ENCODE results near the gene RPTOR. TPM values are rescaled to one million over a fixed set of nuclear protein-coding genes. Genes with fewer than 3 reads are reported as not detected.

Gene RPTOR
- total and polyA plus RNA-seq, 2 donors (not counting 1 experiment from before 2014, with no cell fraction given): 6.7 to 22.8 TPM

DNA sequence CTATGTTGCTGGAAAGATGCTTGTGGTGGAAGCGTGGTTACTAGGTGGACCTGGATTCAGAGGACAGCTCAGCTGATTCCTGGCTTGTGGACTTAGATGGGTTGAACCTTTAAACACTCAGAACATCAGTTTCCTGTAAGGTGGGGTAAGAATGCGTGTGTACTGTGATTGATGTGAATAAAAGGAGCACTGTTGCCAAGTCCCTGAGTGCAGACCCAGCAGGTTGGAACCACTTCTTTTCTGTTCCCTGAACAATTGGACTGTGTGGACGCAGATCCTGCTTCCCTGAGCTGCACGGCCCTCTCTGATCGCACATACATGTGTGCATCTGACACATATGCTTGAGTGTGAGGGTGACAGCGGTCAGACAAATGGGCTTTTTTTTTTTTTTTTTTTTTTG lies 37.5 kb downstream of the RPTOR start:
- TF ChIP-seq EZH2 (IDR thresholded peaks at IDR 0.05; ENCODE audit: low read length, missing control alignments): no peak
- TF ChIP-seq, protein P1, sequence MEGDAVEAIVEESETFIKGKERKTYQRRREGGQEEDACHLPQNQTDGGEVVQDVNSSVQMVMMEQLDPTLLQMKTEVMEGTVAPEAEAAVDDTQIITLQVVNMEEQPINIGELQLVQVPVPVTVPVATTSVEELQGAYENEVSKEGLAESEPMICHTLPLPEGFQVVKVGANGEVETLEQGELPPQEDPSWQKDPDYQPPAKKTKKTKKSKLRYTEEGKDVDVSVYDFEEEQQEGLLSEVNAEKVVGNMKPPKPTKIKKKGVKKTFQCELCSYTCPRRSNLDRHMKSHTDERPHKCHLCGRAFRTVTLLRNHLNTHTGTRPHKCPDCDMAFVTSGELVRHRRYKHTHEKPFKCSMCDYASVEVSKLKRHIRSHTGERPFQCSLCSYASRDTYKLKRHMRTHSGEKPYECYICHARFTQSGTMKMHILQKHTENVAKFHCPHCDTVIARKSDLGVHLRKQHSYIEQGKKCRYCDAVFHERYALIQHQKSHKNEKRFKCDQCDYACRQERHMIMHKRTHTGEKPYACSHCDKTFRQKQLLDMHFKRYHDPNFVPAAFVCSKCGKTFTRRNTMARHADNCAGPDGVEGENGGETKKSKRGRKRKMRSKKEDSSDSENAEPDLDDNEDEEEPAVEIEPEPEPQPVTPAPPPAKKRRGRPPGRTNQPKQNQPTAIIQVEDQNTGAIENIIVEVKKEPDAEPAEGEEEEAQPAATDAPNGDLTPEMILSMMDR (conservative IDR thresholded peaks at IDR 0.05 in 1 of 2, IDR thresholded peaks at IDR 0.05 in 1 of 2; ENCODE audit: low read depth in 1 of 2, low read length in 2 of 2): no peak
- Histone ChIP-seq H3K9me3 (ENCODE audit: control insufficient read depth, insufficient read depth, low read depth, low read length) (no peaks in the 10 kb centered on the region), H3K9ac (ENCODE audit: insufficient read depth, low read length) (no peak overlapping the region), H4K20me1 (ENCODE audit: control insufficient read depth, extremely low read depth, insufficient read depth, low read length) (no peaks in the 10 kb centered on the region), H3K27ac (ENCODE audit: insufficient read depth, low read length) (no peak overlapping the region), H3K4me1 (ENCODE audit: control insufficient read depth, extremely low read depth, insufficient read depth, low read length) (peaks cover 10% of the 10 kb centered on the region), H3K4me2 (ENCODE audit: extremely low read depth, insufficient read depth, low read length) (no peak overlapping the region), H3K4me3 (replicated peaks in 1 of 4; ENCODE audit: control extremely low read depth in 1 of 4, insufficient read depth in 1 of 4, low read depth in 3 of 4, low read length in 4 of 4) (no peak overlapping the region), H2AFZ (ENCODE audit: low read length) (no peak overlapping the region), H3K36me3 (ENCODE audit: control insufficient read depth, insufficient read depth, low read length) (no peaks in the 10 kb centered on the region), H3K27me3 (ENCODE audit: control insufficient read depth, insufficient read depth, low read length) (no peaks in the 10 kb centered on the region), H3K79me2 (ENCODE audit: control insufficient read depth, insufficient read depth, low read length) (peaks cover 26% of the 10 kb centered on the region)
- no peak for DNase-seq (ENCODE audit: low read depth in 2 of 2)

DNA sequence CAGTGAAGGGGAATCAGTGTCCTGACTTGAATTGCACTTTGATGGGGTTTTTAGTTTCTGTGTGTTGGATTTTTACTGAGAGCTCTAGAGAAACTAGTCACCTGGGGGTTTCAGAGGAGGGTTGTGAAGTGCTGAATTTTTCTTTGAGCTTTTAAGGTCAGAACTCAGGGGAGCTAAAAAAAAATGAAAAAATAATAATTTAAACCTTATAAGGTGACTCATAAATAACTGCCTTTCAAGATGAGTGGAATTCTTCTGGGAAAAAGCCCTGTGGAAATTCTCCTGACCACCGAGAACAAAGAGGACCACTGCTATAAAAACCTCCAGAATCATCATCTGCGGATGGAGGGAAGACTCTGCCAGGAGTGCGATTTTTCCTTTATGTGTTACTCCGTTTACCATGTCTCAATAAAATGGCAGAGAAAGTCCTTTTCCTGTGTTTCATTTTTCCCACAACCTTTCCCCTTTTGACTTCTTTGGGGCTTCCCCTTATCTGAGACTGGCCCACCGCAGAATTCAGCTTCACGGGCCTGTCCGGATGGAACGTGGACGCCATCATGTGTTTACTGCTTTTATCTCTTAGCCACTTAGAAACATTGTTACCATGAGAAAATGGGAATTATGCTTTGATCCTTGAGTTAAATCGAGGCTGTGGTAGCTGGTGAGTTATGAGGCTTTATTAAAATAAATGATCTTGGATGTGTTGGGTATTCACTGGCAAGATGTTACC lies 39.7 kb downstream of the RPTOR start:
- TF ChIP-seq, protein P1 (conservative IDR thresholded peaks at IDR 0.05 in 1 of 2, IDR thresholded peaks at IDR 0.05 in 1 of 2; ENCODE audit: low read depth in 1 of 2, low read length in 2 of 2): no peak
- TF ChIP-seq EZH2 (IDR thresholded peaks at IDR 0.05; ENCODE audit: low read length, missing control alignments): no peak
- no peak overlapping the region for H3K4me2 ChIP-seq (ENCODE audit: extremely low read depth, insufficient read depth, low read length)
- H3K27ac ChIP-seq (ENCODE audit: insufficient read depth, low read length): peak overlapping the region; percentile 42
- no peaks in the 10 kb centered on the region for H4K20me1 ChIP-seq (ENCODE audit: control insufficient read depth, extremely low read depth, insufficient read depth, low read length)
- no peak overlapping the region for H2AFZ ChIP-seq (ENCODE audit: low read length)
- H3K4me3 ChIP-seq (replicated peaks in 1 of 4; ENCODE audit: control extremely low read depth in 1 of 4, insufficient read depth in 1 of 4, low read depth in 3 of 4, low read length in 4 of 4): no peak overlapping the region
- H3K79me2 ChIP-seq (ENCODE audit: control insufficient read depth, insufficient read depth, low read length): peaks cover 32% of the 10 kb centered on the region
- no peaks in the 10 kb centered on the region for H3K9me3 ChIP-seq (ENCODE audit: control insufficient read depth, insufficient read depth, low read depth, low read length)
- no peaks in the 10 kb centered on the region for H3K36me3 ChIP-seq (ENCODE audit: control insufficient read depth, insufficient read depth, low read length)
- no peak overlapping the region for H3K9ac ChIP-seq (ENCODE audit: insufficient read depth, low read length)
- H3K4me1 ChIP-seq (ENCODE audit: control insufficient read depth, extremely low read depth, insufficient read depth, low read length): peaks cover 13% of the 10 kb centered on the region
- DNase-seq (ENCODE audit: low read depth in 2 of 2): peak in 1 of 2 donors; percentile 77
- H3K27me3 ChIP-seq (ENCODE audit: control insufficient read depth, insufficient read depth, low read length): no peaks in the 10 kb centered on the region

DNA sequence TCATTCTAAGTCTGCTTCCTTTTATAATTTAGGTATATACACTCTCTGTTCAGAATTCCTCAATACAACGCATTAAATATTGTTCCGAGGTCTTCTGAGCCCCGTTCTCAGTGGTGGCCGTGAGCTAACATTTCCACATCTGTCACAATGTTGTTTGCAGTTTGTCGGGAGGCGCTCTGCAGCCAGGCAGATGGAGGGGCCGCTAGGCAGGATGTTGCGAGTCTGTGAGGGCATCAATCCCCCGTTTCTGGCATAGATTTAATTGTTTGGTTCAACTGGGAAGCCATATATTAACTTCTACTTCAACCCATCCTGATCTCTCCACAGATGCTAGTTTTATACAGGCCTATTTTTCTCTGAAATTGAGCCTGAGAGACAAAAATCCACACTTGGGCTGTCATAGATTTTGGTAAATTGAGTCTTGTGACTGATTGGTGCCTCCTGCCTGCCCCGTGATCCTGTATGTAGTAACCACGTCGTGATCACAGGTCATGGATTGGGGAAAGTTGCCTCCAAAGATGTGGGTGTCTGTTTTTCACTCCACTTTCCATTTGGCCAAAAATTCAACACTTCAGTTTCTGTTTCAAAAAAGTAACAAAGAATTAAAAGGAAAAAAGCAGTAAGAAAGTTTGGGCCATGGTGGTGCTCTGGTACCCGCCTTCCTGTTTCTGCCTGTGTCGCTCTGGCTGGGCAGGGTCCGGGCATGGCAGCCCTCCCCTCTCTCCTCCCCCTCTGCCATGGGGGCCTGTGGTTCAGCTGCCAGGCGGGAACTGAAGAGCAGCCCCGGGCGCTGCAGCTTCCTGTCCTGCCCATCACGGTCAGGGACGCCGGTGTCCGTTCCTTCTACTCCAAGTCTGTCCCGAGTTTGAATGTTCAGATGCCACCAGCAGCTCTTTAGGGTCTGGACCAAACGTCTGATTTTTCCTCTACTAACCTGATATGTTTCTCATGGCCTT lies 41.5 kb downstream of the RPTOR start:
- H3K79me2 ChIP-seq (ENCODE audit: control insufficient read depth, insufficient read depth, low read length): peaks cover 36% of the 10 kb centered on the region
- no peaks in the 10 kb centered on the region for H4K20me1 ChIP-seq (ENCODE audit: control insufficient read depth, extremely low read depth, insufficient read depth, low read length)
- peak overlapping the region; percentile 59 for H3K4me2 ChIP-seq (ENCODE audit: extremely low read depth, insufficient read depth, low read length)
- H3K9me3 ChIP-seq (ENCODE audit: control insufficient read depth, insufficient read depth, low read depth, low read length): no peaks in the 10 kb centered on the region
- peak overlapping the region; percentile 74 for H3K9ac ChIP-seq (ENCODE audit: insufficient read depth, low read length)
- no peaks in the 10 kb centered on the region for H3K27me3 ChIP-seq (ENCODE audit: control insufficient read depth, insufficient read depth, low read length)
- TF ChIP-seq, protein P1 (conservative IDR thresholded peaks at IDR 0.05 in 1 of 2, IDR thresholded peaks at IDR 0.05 in 1 of 2; ENCODE audit: low read depth in 1 of 2, low read length in 2 of 2): no peak
- no peak for TF ChIP-seq EZH2 (IDR thresholded peaks at IDR 0.05; ENCODE audit: low read length, missing control alignments)
- H3K4me3 ChIP-seq (replicated peaks in 1 of 4; ENCODE audit: control extremely low read depth in 1 of 4, insufficient read depth in 1 of 4, low read depth in 3 of 4, low read length in 4 of 4): peak overlapping the region; percentile 23 to 48 (median 32)
- peak in 1 of 2 donors; percentile 36 for DNase-seq (ENCODE audit: low read depth in 2 of 2)
- peaks cover 13% of the 10 kb centered on the region for H3K4me1 ChIP-seq (ENCODE audit: control insufficient read depth, extremely low read depth, insufficient read depth, low read length)
- H3K36me3 ChIP-seq (ENCODE audit: control insufficient read depth, insufficient read depth, low read length): no peaks in the 10 kb centered on the region
- peak overlapping the region; percentile 94 for H3K27ac ChIP-seq (ENCODE audit: insufficient read depth, low read length)
- H2AFZ ChIP-seq (ENCODE audit: low read length): peak overlapping the region; percentile 47
